OCI-LY3 (cell line): ENCODE data around the gene DNASE1L3.

ENCODE experiments used
- CTCF ChIP-seq: fragments of 200-600, 300-600 bp; sonication (generic); IDR thresholded peaks from 2 replicates; pipeline ENCODE4 v1.5.1; 2014; ENCODE audit warnings: antibody characterized with exemption, low read length, low read depth
- EZH2phosphoT487 ChIP-seq: fragments of 200-600 bp; shearing (Covaris generic); IDR thresholded peaks from 2 replicates; pipeline ENCODE4 v1.6.1; 2018; ENCODE audit warnings: antibody characterized with exemption, mixed run types, low read depth

GRCh38 chr3:58152225-58153015 is 58.4 kb downstream of the DNASE1L3 start:
- TF ChIP-seq CTCF (no peak), EZH2phosphoT487 (no peak)
